Muscle layer of colon (tissue), 2 donors: ENCODE measurements around the gene ELL.

Source experiments
- H3K27ac ChIP-seq: one replicate; pipeline ENCODE4 v1.7.0; 2013; ENCODE audit warnings: low read depth, mild to moderate bottlenecking, low read length, moderate library complexity
- H3K27me3 ChIP-seq, 2 donors: one replicate each; pipeline ENCODE4 v1.7.0; 2013; ENCODE audit warnings: low read length in 2 of 2, mild to moderate bottlenecking in 2 of 2; ENCODE audit not compliant: insufficient read depth in 2 of 2, control insufficient read depth in 1 of 2
- H3K36me3 ChIP-seq: one replicate; pipeline ENCODE4 v1.7.0; 2013; ENCODE audit warnings: mild to moderate bottlenecking, low read length; ENCODE audit not compliant: insufficient read depth
- H3K4me1 ChIP-seq: one replicate; pipeline ENCODE4 v1.7.0; 2013; ENCODE audit warnings: mild to moderate bottlenecking, low read length; ENCODE audit not compliant: insufficient read depth
- H3K4me3 ChIP-seq, 2 donors: one replicate each; pipeline ENCODE4 v1.7.0; 2013; ENCODE audit warnings: low read length in 2 of 2, low read depth in 1 of 2, mild to moderate bottlenecking in 1 of 2, moderate library complexity in 1 of 2
- H3K9ac ChIP-seq: one replicate; pipeline ENCODE4 v1.7.0; 2013; ENCODE audit warnings: low read length
- H3K9me3 ChIP-seq: one replicate; pipeline ENCODE4 v1.7.0; 2013; ENCODE audit warnings: mild to moderate bottlenecking, low read length
- donor health status: abdominal sarcoma.
- donor health status: Adenocarcinoma of cecum.

Gene ELL

GRCh38 chr19:18513868-18514267 is 8.0 kb downstream of the ELL start:
- Histone ChIP-seq H3K27ac (no peak overlapping the region), H3K9me3 (no peaks in the 10 kb centered on the region), H3K36me3 (no peaks in the 10 kb centered on the region), H3K4me1 (peaks cover 21% of the 10 kb centered on the region), H3K4me3 (no peak overlapping the region), H3K27me3 (no peaks in the 10 kb centered on the region), H3K9ac (no peak overlapping the region)

DNA sequence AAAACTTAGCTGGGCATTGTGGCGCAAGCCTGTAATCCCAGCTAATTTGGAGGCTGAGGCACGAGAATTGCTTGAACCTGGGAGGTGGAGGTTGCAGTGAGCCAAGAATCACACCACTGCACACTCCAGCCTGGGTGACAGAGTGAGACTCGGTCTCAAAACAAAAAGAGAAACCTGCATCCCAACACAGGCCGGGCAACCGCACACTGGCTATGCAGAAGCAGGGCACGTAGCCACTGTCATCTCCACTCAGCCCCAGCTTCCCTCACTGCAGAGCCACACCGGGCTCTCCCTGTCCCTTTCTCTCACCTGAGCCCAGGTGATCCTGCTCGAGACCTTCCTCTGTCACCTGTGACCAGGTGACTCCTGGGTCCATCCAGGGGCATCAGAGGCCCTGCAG is 11.7 kb downstream of the ELL start:
- no peaks in the 10 kb centered on the region for H3K36me3 ChIP-seq
- no peak overlapping the region for H3K9ac ChIP-seq
- H3K27ac ChIP-seq: no peak overlapping the region
- H3K4me1 ChIP-seq: peaks cover 47% of the 10 kb centered on the region
- H3K27me3 ChIP-seq: no peaks in the 10 kb centered on the region
- no peak overlapping the region for H3K4me3 ChIP-seq
- no peaks in the 10 kb centered on the region for H3K9me3 ChIP-seq

DNA sequence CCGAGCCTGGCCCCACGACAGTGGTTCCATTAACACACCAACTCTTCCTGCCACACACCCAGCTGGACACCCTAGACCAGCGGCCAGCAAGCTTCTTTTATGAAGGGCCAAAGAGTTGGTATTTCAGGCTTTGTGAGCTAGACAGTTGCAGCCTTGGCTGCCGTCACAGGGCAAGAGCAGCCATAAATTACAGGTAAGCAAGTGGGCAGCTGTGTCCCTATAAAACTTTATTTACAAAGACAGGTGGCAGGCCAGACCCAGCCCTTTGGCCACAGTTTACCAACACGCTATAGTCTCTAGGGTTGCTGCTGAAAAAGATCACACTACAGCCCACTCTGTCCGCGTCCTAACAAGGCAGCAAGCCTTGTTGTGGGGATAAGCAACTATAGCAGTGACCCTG is 13.3 kb downstream of the ELL start:
- Histone ChIP-seq H3K4me1 (peaks cover 62% of the 10 kb centered on the region), H3K27ac (no peak overlapping the region)

DNA sequence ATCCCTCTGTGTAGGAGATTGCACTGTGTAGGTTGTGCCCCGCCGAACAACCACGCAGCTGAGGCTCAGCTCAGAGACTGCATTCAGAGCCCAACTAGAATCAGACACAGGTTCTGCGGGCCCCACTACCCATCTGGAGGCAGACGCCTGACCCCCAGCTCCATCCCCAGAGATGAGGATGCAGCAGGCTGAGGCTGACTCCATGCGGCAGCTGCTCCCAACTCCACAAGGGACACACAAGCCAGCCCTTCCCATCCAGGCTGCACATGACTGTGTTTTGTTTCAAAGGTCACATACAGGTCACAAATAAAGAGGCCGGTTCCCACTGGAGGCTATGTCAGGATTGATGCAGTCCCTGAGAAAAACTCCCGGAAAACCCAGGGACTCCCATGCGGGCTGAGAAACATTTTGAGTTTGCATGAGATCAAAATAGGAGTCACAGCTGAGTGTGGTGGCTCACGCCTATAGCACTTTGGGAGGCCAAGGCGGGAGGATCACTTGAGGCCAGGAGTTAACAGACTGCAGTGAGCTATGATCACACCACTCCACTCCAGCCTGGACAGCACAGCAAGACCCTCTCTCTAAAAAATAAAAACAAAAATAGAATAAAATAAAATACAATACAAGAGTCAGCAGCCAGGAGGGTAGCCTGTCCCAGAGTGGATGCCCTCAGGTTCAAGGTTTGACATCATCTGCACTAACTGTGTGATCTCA is 14.0 kb downstream of the ELL start:
- Histone ChIP-seq H3K27me3 (no peaks in the 10 kb centered on the region), H3K4me3 (no peak overlapping the region), H3K9ac (no peak overlapping the region), H3K36me3 (no peaks in the 10 kb centered on the region), H3K27ac (no peak overlapping the region), H3K9me3 (no peaks in the 10 kb centered on the region), H3K4me1 (peaks cover 69% of the 10 kb centered on the region)

More for the DNA sequence above, 13.3 kb downstream of the ELL start:
- Histone ChIP-seq H3K36me3 (no peaks in the 10 kb centered on the region), H3K4me3 (no peak overlapping the region), H3K9me3 (no peaks in the 10 kb centered on the region), H3K27me3 (no peaks in the 10 kb centered on the region), H3K9ac (no peak overlapping the region)

DNA sequence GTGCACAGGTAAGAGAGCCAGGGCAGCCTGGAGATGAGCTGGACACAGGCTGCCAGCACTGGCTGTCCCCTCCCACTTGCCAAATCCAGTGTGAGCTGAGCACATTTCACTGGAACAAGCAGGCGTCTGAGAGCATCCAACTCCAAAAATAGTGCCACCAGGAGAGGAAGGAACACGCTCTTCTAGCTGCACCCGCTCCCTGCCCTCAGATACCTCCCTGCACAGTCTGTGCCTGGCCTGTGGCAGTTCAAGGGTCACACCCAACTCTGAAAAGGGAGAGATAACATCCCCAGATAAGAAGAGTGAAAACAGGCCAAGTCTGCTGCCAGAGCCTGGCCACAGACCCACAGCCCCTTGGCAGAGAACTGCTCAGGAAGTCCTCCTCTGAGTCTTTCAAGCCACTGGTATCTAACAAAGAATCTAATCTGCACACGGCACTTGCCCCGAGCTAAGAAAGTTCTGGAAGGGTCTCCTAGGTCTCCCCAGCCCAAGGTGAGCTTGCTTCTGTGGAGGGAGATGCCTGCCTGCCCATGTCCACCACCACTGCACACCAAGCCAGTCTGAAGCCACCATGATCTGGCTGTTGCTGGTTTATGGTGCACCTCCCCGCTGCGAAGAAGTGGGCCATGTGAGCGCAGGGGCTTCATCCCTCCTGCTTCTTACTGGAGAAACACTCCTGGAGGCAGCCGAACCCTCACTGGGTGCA is 14.7 kb downstream of the ELL start:
- H3K4me1 ChIP-seq: peaks cover 76% of the 10 kb centered on the region
- no peak overlapping the region for H3K4me3 ChIP-seq
- no peaks in the 10 kb centered on the region for H3K36me3 ChIP-seq
- no peaks in the 10 kb centered on the region for H3K9me3 ChIP-seq
- no peaks in the 10 kb centered on the region for H3K27me3 ChIP-seq
- no peak overlapping the region for H3K9ac ChIP-seq
- H3K27ac ChIP-seq: no peak overlapping the region

- Histone ChIP-seq H3K9ac (no peak overlapping the region), H3K36me3 (no peaks in the 10 kb centered on the region), H3K9me3 (no peaks in the 10 kb centered on the region), H3K27me3 (no peaks in the 10 kb centered on the region), H3K27ac (no peak overlapping the region), H3K4me1 (peaks cover 84% of the 10 kb centered on the region), H3K4me3 (no peak overlapping the region)
These were observed 15.6 kb downstream of the ELL start for GRCh38 chr19:18506101-18506930.

DNA sequence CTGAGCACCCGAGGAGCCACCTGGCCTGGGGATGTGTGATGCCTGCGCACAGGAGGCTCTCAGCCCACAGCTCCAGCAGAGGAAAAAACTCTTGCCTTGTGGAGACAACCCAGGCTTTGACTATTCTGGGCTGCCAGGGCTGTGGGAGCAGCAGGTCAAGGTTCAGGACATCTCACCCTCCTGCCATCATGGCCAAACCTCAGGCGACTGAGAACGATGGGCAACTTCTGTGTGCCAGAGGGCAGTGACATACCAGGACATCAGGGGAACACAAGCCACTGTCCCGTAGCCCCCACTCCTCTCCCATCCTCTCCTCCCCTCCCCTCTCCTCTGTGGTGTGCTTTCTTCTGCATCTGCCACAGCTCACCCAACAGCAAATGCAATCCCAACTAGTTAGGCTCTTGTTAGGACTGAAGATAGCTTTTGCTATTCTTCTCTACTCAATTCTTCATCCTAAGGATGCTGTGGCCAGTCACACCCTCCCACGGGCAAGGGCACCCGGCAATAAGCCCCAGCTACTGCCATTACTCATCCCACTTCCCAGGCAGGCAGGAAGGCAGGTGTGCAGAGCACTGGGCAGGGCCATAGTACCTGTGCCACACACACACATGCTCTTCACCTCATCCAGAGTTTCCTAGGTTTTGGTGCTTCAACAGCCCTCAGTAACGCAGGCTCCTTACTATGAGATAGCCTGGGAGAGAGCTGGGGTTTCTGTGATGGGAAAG is 16.8 kb downstream of the ELL start:
- no peak overlapping the region for H3K4me3 ChIP-seq

DNA sequence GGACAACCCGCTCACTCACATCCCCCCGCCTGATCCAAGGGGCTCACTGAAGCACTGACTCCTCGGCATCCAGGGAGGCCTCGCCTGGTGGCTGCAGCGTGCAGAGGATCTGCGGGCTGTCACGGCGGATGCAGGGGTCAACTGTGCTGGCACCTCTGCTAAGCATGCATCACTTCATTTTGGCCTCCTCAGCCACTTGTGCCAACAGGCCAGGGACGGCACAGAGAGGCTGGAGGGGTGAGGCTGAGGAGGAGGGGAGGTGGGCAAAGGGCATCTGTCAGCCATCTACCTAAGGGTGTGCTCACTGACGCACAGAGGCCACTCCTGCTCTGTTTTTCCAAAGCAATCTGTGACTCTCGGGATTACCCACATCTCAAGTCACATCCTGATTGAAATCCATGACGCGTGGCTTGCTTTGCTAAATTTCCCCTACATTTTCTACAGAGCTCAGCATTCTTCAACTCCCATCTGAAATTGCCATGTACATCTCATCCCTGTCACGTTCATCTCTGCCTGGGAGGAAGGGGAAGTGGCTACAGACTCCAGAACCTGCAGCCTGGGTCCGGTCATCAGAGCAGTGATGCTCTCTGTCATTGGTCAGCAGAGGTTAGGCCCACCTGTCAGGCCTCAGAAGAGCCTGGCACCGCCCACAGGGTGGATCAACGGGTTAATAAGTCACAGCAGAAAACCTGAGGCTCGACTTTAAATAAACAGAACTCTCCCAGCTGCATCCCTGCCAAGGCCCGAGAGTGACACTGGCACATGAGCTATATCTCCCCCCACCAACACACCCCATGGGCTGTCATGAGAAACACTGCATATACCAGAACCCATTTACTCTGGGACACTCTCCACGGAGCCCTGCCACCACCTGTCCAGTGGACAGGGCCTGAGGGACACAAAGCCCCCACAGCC is 17.6 kb downstream of the ELL start:
- Histone ChIP-seq H3K36me3 (no peaks in the 10 kb centered on the region), H3K4me3 (no peak overlapping the region), H3K4me1 (peaks cover 95% of the 10 kb centered on the region), H3K27ac (no peak overlapping the region), H3K9me3 (no peaks in the 10 kb centered on the region), H3K9ac (no peak overlapping the region), H3K27me3 (no peaks in the 10 kb centered on the region)

More for the DNA sequence above, 16.8 kb downstream of the ELL start:
- no peaks in the 10 kb centered on the region for H3K9me3 ChIP-seq
- no peaks in the 10 kb centered on the region for H3K27me3 ChIP-seq
- H3K27ac ChIP-seq: peak overlapping the region; percentile 31
- H3K9ac ChIP-seq: no peak overlapping the region
- no peaks in the 10 kb centered on the region for H3K36me3 ChIP-seq
- H3K4me1 ChIP-seq: peaks cover 97% of the 10 kb centered on the region

- Histone ChIP-seq H3K4me3 (no peak overlapping the region), H3K9me3 (no peaks in the 10 kb centered on the region), H3K9ac (no peak overlapping the region), H3K36me3 (no peaks in the 10 kb centered on the region), H3K27me3 (no peaks in the 10 kb centered on the region), H3K27ac (no peak overlapping the region), H3K4me1 (peaks cover 93% of the 10 kb centered on the region)
These were observed 18.4 kb downstream of the ELL start for GRCh38 chr19:18503337-18503970.

- Histone ChIP-seq H3K4me1 (peaks cover 91% of the 10 kb centered on the region), H3K9ac (no peak overlapping the region), H3K4me3 (no peak overlapping the region), H3K9me3 (no peaks in the 10 kb centered on the region), H3K27me3 (no peaks in the 10 kb centered on the region), H3K27ac (no peak overlapping the region), H3K36me3 (no peaks in the 10 kb centered on the region)
These were observed 19.1 kb downstream of the ELL start for GRCh38 chr19:18502638-18503294.
